HEK293T (cell line): ENCODE measurements around the gene ARHGAP26.

Experiments
- CTCF ChIA-PET: fragments of 350-600 bp; formaldehyde crosslinking; extraction: SDS; loops from one replicate; lab custom pipeline; 2021; ENCODE audit warnings: antibody characterized with exemption, inconsistent platforms; lab: Yijun Ruan, JAX
- POLR2A ChIA-PET: fragments of 350-600 bp; formaldehyde crosslinking; extraction: SDS; loops from one replicate; lab custom pipeline; 2020; ENCODE audit warnings: antibody characterized with exemption, inconsistent platforms; lab: Yijun Ruan, JAX
- DNase-seq: peaks from one replicate; pipeline ENCODE4 v3.0.0; 2012; ENCODE audit warnings: mixed read lengths; ENCODE audit errors: extremely low spot score
- ARNT ChIP-seq: fragments of 450-650 bp; IDR thresholded peaks from 2 replicates; pipeline ENCODE4 v1.6.1; 2017; ENCODE audit warnings: mild to moderate bottlenecking
- BHLHE40 ChIP-seq: fragments of 450-650 bp; IDR thresholded peaks from 2 replicates; pipeline ENCODE4 v1.6.1; 2016; ENCODE audit warnings: mild to moderate bottlenecking, moderate library complexity, borderline replicate concordance
- CTBP1 ChIP-seq: fragments of 450-650 bp; IDR thresholded peaks from 2 replicates; pipeline ENCODE4 v1.6.1; 2016; ENCODE audit warnings: borderline replicate concordance
- ELF4 ChIP-seq: fragments of 450-650 bp; IDR thresholded peaks from 2 replicates; pipeline ENCODE4 v1.6.1; 2017; ENCODE audit warnings: antibody characterized with exemption
- FOXA1 ChIP-seq: fragments of 450-650 bp; IDR thresholded peaks from 2 replicates; pipeline ENCODE4 v1.6.1; 2016; ENCODE audit warnings: mild to moderate bottlenecking
- FOXK2 ChIP-seq: fragments of 450-650 bp; IDR thresholded peaks from 2 replicates; pipeline ENCODE4 v1.6.1; 2016; ENCODE audit warnings: mild to moderate bottlenecking
- FOXM1 ChIP-seq: fragments of 450-650 bp; IDR thresholded peaks from 2 replicates; pipeline ENCODE4 v1.6.1; 2017; ENCODE audit warnings: mild to moderate bottlenecking, borderline replicate concordance
- HDGF ChIP-seq: fragments of 450-650 bp; IDR thresholded peaks from 2 replicates; pipeline ENCODE4 v1.6.1; 2017; ENCODE audit warnings: antibody characterized with exemption, borderline replicate concordance
- L3MBTL2 ChIP-seq: fragments of 450-650 bp; conservative IDR thresholded peaks from 2 replicates; pipeline ENCODE4 v1.6.1; 2016; ENCODE audit warnings: mild to moderate bottlenecking
- LEF1 ChIP-seq: fragments of 450-650 bp; IDR thresholded peaks from 2 replicates; pipeline ENCODE4 v1.6.1; 2017; ENCODE audit warnings: mild to moderate bottlenecking, borderline replicate concordance
- NFRKB ChIP-seq: fragments of 450-650 bp; IDR thresholded peaks from 2 replicates; pipeline ENCODE4 v1.6.1; 2016; ENCODE audit warnings: mild to moderate bottlenecking, moderate library complexity
- SP1 ChIP-seq: fragments of 450-650 bp; IDR thresholded peaks from 2 replicates; pipeline ENCODE4 v1.6.1; 2017
- SUZ12 ChIP-seq: fragments of 450-650 bp; IDR thresholded peaks from 2 replicates; pipeline ENCODE4 v1.6.1; 2016; ENCODE audit warnings: mild to moderate bottlenecking
- TARDBP ChIP-seq: fragments of 450-650 bp; IDR thresholded peaks from 2 replicates; pipeline ENCODE4 v1.6.1; 2016
- ZNF384 ChIP-seq: fragments of 450-650 bp; IDR thresholded peaks from 2 replicates; pipeline ENCODE4 v1.6.1; 2016
- TF ChIP-seq, protein P1 (sequence below): fragments of 450-650 bp; IDR thresholded peaks from 2 replicates; pipeline ENCODE4 v1.6.1; 2016

ARHGAP26 gene

DNA sequence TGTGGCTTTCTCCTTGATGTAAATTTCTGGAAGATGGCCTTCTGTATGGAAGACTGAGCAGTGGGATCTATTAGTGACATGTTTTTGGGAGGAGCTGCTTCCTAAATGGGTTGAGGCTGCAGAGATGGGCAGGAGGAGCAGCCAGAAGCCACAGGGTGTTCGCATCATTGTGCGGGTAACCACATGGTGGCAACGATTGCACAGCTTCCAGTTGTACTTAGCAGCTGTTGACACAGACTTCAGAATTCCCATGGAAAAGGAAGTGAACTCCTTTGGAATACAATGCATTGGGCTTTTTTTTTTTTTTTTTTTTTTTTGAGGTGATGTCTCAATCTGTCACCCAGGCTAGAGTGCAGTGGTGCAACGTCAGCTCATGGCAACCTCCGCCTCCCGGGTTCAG is 336.0 kb downstream of the ARHGAP26 start:
- POLR2A ChIA-PET = interaction anchor here (1.3 kb wide), 1 partner anchor 11 kb away, joined by 4 read pairs; no protein-coding TSS in a partner anchor
- DNase-seq = peak; percentile 22
- TF ChIP-seq HDGF = no peak
- no peak for TF ChIP-seq TARDBP
- TF ChIP-seq L3MBTL2 = no peak
- TF ChIP-seq NFRKB = no peak
- no peak for TF ChIP-seq SP1
- no peak for TF ChIP-seq LEF1
- TF ChIP-seq SUZ12 = no peak
- TF ChIP-seq ZNF384 = no peak
- TF ChIP-seq CTBP1 = no peak
- TF ChIP-seq, protein P1, sequence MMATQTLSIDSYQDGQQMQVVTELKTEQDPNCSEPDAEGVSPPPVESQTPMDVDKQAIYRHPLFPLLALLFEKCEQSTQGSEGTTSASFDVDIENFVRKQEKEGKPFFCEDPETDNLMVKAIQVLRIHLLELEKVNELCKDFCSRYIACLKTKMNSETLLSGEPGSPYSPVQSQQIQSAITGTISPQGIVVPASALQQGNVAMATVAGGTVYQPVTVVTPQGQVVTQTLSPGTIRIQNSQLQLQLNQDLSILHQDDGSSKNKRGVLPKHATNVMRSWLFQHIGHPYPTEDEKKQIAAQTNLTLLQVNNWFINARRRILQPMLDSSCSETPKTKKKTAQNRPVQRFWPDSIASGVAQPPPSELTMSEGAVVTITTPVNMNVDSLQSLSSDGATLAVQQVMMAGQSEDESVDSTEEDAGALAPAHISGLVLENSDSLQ = no peak
- no peak for TF ChIP-seq ARNT
- no peak for TF ChIP-seq FOXM1
- TF ChIP-seq FOXK2 = no peak
- no peak for TF ChIP-seq FOXA1
- CTCF ChIA-PET = interaction anchor here (0.7 to 1.3 kb wide), 4 partner anchors 290 to 719 kb away, joined by 3 to 5 read pairs (median 4); no protein-coding TSS in a partner anchor

DNA sequence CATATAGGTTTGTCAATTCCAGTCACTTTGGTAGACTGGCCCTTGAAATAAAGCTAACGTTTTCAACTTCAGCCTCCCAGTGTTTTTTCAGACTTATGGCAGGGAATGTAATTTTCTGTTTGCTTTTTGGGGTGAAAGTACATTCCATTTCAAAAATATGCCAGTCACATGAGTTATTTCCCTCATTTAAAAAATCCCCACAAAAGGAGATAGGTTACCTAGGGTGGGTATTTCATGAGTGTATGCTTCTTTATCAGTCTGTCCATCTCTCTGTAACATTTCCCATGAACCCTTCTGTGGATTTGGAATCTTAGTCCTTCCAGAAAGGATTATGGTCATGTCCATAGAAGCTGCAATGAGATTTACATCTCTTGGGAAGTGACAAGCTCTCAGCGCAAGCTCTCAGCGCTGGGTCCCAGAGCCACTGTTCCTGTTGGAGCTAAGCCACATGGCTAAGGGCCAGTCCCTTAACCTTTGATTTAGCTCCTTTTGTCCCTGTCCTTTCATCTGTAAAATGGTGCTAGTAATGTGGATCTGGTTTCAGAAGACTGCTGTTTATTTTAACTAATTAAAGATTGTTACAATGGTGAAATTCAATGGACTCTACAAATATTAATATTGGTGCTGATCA is 338.4 kb downstream of the ARHGAP26 start:
- ChIA-PET POLR2A (interaction anchor here (1.0 kb wide), 1 partner anchor 10 kb away, joined by 3 read pairs; no protein-coding TSS in a partner anchor), CTCF (interaction anchor here (1.0 to 1.1 kb wide), 2 partner anchors 9 to 12 kb away, joined by 3 to 4 read pairs; no protein-coding TSS in a partner anchor)
- no peak for DNase-seq
- TF ChIP-seq ELF4 (no peak), CTBP1 (no peak), FOXA1 (no peak), FOXM1 (no peak), HDGF (no peak), BHLHE40 (no peak), TARDBP (no peak), SUZ12 (no peak), FOXK2 (no peak), SP1 (no peak)
- TF ChIP-seq, protein P1 = no peak

DNA sequence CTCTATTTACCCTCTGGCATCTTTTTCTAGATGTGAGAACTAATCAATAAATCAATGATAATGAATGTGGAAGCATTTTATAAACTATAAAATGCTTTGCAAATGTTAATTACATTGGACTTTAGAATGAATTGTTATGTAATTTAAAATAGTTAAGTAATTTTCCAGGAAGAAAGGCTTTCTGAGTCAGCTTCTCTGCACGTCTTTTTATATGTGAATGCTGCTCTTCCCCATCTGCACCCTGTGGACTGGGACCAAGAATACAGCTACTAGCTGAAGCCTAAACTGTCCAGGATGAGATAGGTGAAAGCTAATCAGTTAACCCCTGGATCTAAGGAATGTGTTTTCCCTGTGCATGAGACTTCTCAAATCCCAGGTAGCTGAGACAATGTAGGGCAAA is 340.4 kb downstream of the ARHGAP26 start:
- DNase-seq = no peak
- ChIA-PET CTCF (interaction anchor here (1.1 kb wide), 1 partner anchor 9 kb away, joined by 4 read pairs; no protein-coding TSS in a partner anchor), POLR2A (no interaction called here)
- no peak for TF ChIP-seq FOXK2
- TF ChIP-seq, protein P1 = no peak
- no peak for TF ChIP-seq FOXM1

DNA sequence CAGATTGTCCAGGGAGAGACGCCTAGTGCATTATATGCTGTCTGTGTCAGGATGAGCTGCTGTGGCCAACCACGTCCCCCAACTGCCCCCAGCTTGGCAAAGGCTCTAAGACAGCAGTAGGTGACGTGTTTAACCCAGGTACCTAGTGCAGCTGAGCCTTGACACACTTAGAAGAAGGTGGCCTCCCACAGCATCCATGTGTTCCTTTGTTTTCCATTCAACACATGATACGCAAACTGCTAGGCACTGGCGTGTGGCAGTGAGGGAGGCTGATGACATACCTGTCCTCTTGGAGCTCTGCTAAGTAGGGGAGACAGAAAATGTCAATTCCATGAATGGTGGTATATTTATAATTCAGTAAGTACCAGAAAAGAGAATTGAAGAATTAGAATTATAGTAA is 341.6 kb downstream of the ARHGAP26 start:
- ChIA-PET CTCF (interaction anchor here (0.6 kb wide), 1 partner anchor 303 kb away, joined by 5 read pairs; no protein-coding TSS in a partner anchor), POLR2A (no interaction called here)
- no peak for DNase-seq
- TF ChIP-seq SUZ12 = no peak
- no peak for TF ChIP-seq ARNT
- TF ChIP-seq ELF4 = no peak
- no peak for TF ChIP-seq ZNF384
- TF ChIP-seq FOXK2 = no peak
- no peak for TF ChIP-seq HDGF
- no peak for TF ChIP-seq LEF1
- TF ChIP-seq SP1 = no peak
- TF ChIP-seq FOXA1 = no peak
- TF ChIP-seq CTBP1 = no peak
- TF ChIP-seq FOXM1 = no peak
- TF ChIP-seq, protein P1 = no peak

DNA sequence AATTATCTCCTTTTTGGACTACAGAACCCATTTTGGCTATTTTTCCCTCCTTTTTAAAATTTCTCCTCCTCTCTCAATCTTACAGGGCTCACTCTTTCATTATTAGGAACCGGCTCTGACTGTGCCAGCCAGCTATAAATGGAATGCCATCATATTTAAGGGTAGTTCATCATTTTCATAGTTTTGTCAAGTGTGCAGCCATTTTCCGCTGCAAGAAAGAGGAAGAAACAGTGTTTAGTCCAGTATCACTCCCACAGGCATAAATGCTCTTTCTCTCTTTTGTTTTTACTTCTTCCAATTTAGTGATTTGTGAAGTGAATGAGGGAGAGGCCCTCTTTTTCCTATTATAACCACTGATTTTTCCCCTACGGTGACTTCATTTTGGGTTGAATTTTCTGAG is 343.3 kb downstream of the ARHGAP26 start:
- TF ChIP-seq SP1 = no peak
- no peak for TF ChIP-seq FOXM1
- TF ChIP-seq ELF4 = no peak
- no peak for TF ChIP-seq NFRKB
- no peak for TF ChIP-seq CTBP1
- TF ChIP-seq, protein P1 = no peak
- no peak for TF ChIP-seq TARDBP
- no peak for TF ChIP-seq ZNF384
- TF ChIP-seq SUZ12 = no peak
- TF ChIP-seq LEF1 = no peak
- no peak for TF ChIP-seq FOXA1
- TF ChIP-seq L3MBTL2 = no peak
- no peak for TF ChIP-seq BHLHE40
- TF ChIP-seq HDGF = no peak
- ChIA-PET CTCF (no interaction called here), POLR2A (no interaction called here)
- DNase-seq = no peak
